ENCODE data around the gene DRG2. TPM values are rescaled to one million over a fixed set of nuclear protein-coding genes. Genes with fewer than 3 reads are reported as not detected.

DRG2 gene
- total and polyA plus RNA-seq, 2 of the 13 experiments (the other 11 are each of a cell fraction or from before 2014, with no cell fraction given): 20.1 to 26.6 TPM

- Histone ChIP-seq H3K4me1 (ENCODE audit: insufficient read depth, low read length) (peaks cover 32% of the 10 kb centered on the region), H3K27me3 (ENCODE audit: control insufficient read depth in 1 of 2, insufficient read depth in 2 of 2, low read length in 2 of 2) (no peaks in the 10 kb centered on the region), H4K20me1 (ENCODE audit: insufficient read depth, low read length) (no peaks in the 10 kb centered on the region), H3K9ac (ENCODE audit: insufficient read depth, low read depth, low read length) (no peak overlapping the region), H3K4me3 (replicated peaks in 1 of 3; ENCODE audit: insufficient read depth in 1 of 3, low read depth in 2 of 3, low read length in 3 of 3) (no peak overlapping the region), H2AFZ (ENCODE audit: low read length) (no peak overlapping the region), H3K4me2 (ENCODE audit: low read depth, low read length) (no peak overlapping the region), H3K27ac (ENCODE audit: extremely low read length, insufficient read depth, low read length) (no peak overlapping the region), H3K36me3 (replicated peaks in 1 of 2; ENCODE audit: control insufficient read depth in 1 of 2, insufficient read depth in 2 of 2, low read length in 2 of 2) (peaks cover 6 to 14% of the 10 kb centered on the region in 2 experiments; a peak in 4 of 5 replicates), H3K9me3 (ENCODE audit: low read length) (no peaks in the 10 kb centered on the region), H3K79me2 (ENCODE audit: insufficient read depth, low read length) (peaks cover 11% of the 10 kb centered on the region)
- no peak for FAIRE-seq
- CTCF ChIA-PET (ENCODE audit: low intra/inter-chr PET ratio, low total read pairs): no interaction called here
- POLR2A ChIA-PET: no interaction called here
- intact Hi-C loops (cut with micrococcal nuclease; ENCODE audit: unreplicated experiment) (no loop called here), in situ Hi-C loops (cut with HindIII; ENCODE audit: extremely low pct_ligation_motif_present, low pct_unique_long_range_greater_than_20kb) (no loop called here)
- WGBS (ENCODE audit: low lambda C conversion rate): 90% methylated on average over 3 of the region's 3 CpGs
- ATAC-seq: no peak
- 0 out of 2 replicates have a peak, but pooled peaks have one; percentile 11 for TF ChIP-seq CEBPB (IDR thresholded peaks at IDR 0.05; ENCODE audit: borderline replicate concordance, low read depth, low read length)
- TF ChIP-seq TOPORS (CRISPR knock-in tag; IDR thresholded peaks at IDR 0.05): no peak
- BruUV-seq (replicated peaks): no TSS peak
- DNase-seq (ENCODE audit: low spot score): no peak
Measured at GRCh38 chr17:18044609-18045008, 43.1 kb upstream of the DRG2 start.

GRCh38 chr17:18045691-18046350 lies 41.9 kb upstream of the DRG2 start:
- no peak for ATAC-seq
- no peak overlapping the region for H3K27ac ChIP-seq (ENCODE audit: extremely low read length, insufficient read depth, low read length)
- in situ Hi-C loops (cut with HindIII; ENCODE audit: extremely low pct_ligation_motif_present, low pct_unique_long_range_greater_than_20kb): no loop called here
- H3K27me3 ChIP-seq (ENCODE audit: control insufficient read depth in 1 of 2, insufficient read depth in 2 of 2, low read length in 2 of 2): no peaks in the 10 kb centered on the region
- H3K79me2 ChIP-seq (ENCODE audit: insufficient read depth, low read length): peaks cover 3% of the 10 kb centered on the region
- CTCF ChIA-PET (ENCODE audit: low intra/inter-chr PET ratio, low total read pairs): no interaction called here
- WGBS (ENCODE audit: low lambda C conversion rate): 91% methylated on average over 3 of the region's 3 CpGs
- H3K9ac ChIP-seq (ENCODE audit: insufficient read depth, low read depth, low read length): no peak overlapping the region
- H4K20me1 ChIP-seq (ENCODE audit: insufficient read depth, low read length): no peaks in the 10 kb centered on the region
- BruUV-seq (replicated peaks): no TSS peak
- no peak overlapping the region for H3K4me2 ChIP-seq (ENCODE audit: low read depth, low read length)
- FAIRE-seq: no peak
- H3K9me3 ChIP-seq (ENCODE audit: low read length): no peaks in the 10 kb centered on the region
- TF ChIP-seq AFF4 (CRISPR knock-in tag; IDR thresholded peaks at IDR 0.05) (no peak), ATF7-NPFF (CRISPR knock-in tag; IDR thresholded peaks at IDR 0.05; ENCODE audit: low read depth) (no peak), ZNF598 (CRISPR knock-in tag; IDR thresholded peaks at IDR 0.05; ENCODE audit: borderline replicate concordance) (no peak)
- no peak for DNase-seq (ENCODE audit: low spot score)
- POLR2A ChIA-PET: interaction anchor here (0.7 kb wide), 1 partner anchor 34 kb away, joined by 7 read pairs; no protein-coding TSS in a partner anchor
- H2AFZ ChIP-seq (ENCODE audit: low read length): no peak overlapping the region
- intact Hi-C loops (cut with micrococcal nuclease; ENCODE audit: unreplicated experiment): no loop called here
- H3K4me1 ChIP-seq (ENCODE audit: insufficient read depth, low read length): peaks cover 26% of the 10 kb centered on the region
- peaks cover 6 to 14% of the 10 kb centered on the region in 2 experiments; a peak in 4 of 5 replicates for H3K36me3 ChIP-seq (replicated peaks in 1 of 2; ENCODE audit: control insufficient read depth in 1 of 2, insufficient read depth in 2 of 2, low read length in 2 of 2)
- no peak overlapping the region for H3K4me3 ChIP-seq (replicated peaks in 1 of 3; ENCODE audit: insufficient read depth in 1 of 3, low read depth in 2 of 3, low read length in 3 of 3)

All from HepG2 (cell line).